Endodermal cell (in vitro differentiated cells): ENCODE measurements around the gene NFKBIA. TPM values are rescaled to one million over a fixed set of nuclear protein-coding genes. Genes with fewer than 3 reads are reported as not detected.

ENCODE experiments used
- DNase-seq: peaks from one replicate; pipeline ENCODE4 v3.0.0-alpha.2; 2017
- H3K27ac ChIP-seq: 2 replicates; pipeline ENCODE4 v1.5.1; 2013; ENCODE audit warnings: mild to moderate bottlenecking, low read depth, low read length, moderate library complexity
- H3K27me3 ChIP-seq: 2 replicates; pipeline ENCODE4 v1.6.1; 2013; ENCODE audit warnings: mild to moderate bottlenecking, low read length, moderate library complexity; ENCODE audit not compliant: insufficient read depth, control insufficient read depth, poor library complexity, severe bottlenecking
- H3K36me3 ChIP-seq: 2 replicates; pipeline ENCODE4 v1.7.0; 2013; ENCODE audit warnings: mild to moderate bottlenecking, low read length, moderate library complexity; ENCODE audit not compliant: control insufficient read depth, insufficient read depth
- H3K4me1 ChIP-seq: one replicate; pipeline ENCODE4 v1.7.0; 2013; ENCODE audit warnings: low read length; ENCODE audit not compliant: control insufficient read depth, insufficient read depth
- H3K4me3 ChIP-seq: 2 replicates; pipeline ENCODE4 v1.5.1; 2013; ENCODE audit warnings: mild to moderate bottlenecking, low read length, moderate library complexity
- H3K9ac ChIP-seq: 2 replicates; pipeline ENCODE4 v1.6.1; 2013; ENCODE audit warnings: mild to moderate bottlenecking, low read length, moderate library complexity; ENCODE audit not compliant: poor library complexity, severe bottlenecking; ENCODE audit errors: extremely low read depth
- H3K9me3 ChIP-seq: 2 replicates; pipeline ENCODE4 v1.6.1; 2013; ENCODE audit warnings: mild to moderate bottlenecking, low read length, moderate library complexity; ENCODE audit not compliant: control insufficient read depth
- H3K27ac Mint-ChIP-seq: 2 replicates; pipeline ENCODE4 v1.8.0; 2020; ENCODE audit warnings: mixed read lengths
- H3K27me3 Mint-ChIP-seq: 2 replicates; pipeline ENCODE4 v1.8.0; 2021; ENCODE audit warnings: mild to moderate bottlenecking, mixed read lengths; ENCODE audit not compliant: insufficient read depth
- H3K36me3 Mint-ChIP-seq: 2 replicates; pipeline ENCODE4 v1.8.0; 2020; ENCODE audit warnings: low read depth, mixed read lengths
- H3K4me1 Mint-ChIP-seq: 2 replicates; pipeline ENCODE4 v1.8.0; 2020; ENCODE audit warnings: mixed read lengths
- H3K4me3 Mint-ChIP-seq: 2 replicates; pipeline ENCODE4 v1.8.0; 2020; ENCODE audit warnings: mild to moderate bottlenecking, moderate library complexity, mixed read lengths
- H3K9me3 Mint-ChIP-seq: 2 replicates; pipeline ENCODE4 v1.8.0; 2020; ENCODE audit warnings: mild to moderate bottlenecking, mixed read lengths
- CTCF ChIP-seq: fragments of 200-600 bp; sonication (generic); conservative IDR thresholded peaks from 2 replicates; pipeline ENCODE4 v1.5.0; 2021; ENCODE audit warnings: antibody characterized with exemption, mild to moderate bottlenecking
- WGBS, 2 experiments: methylation state at CpG; one replicate each; pipeline versions ENCODE4 v1.1.5 to v1.1.7; 2013; ENCODE audit warnings: missing lambda C conversion rate in 2 of 2, mixed read lengths in 1 of 2; ENCODE audit not compliant: insufficient coverage in 1 of 2, insufficient read length in 1 of 2; 5-methylcytosine and 5-hydroxymethylcytosine counted together
- total RNA-seq, 2 donors: library from RNA; stranded (reverse); fragmentation: NEBNext Ultra II Directional in 1 of 2; extraction: Animal tissue kit (Norgen Biotek cat#: 25700) in 1 of 2; gene quantifications; 2 replicates in 1 of 2; 3 replicates in 1 of 2; pipeline ENCODE4 v1.2.1, GENCODE V29; 2021

Gene NFKBIA
- total RNA-seq, 2 donors from 2014 or later: 148 to 188 TPM

GRCh38 chr14:35388656-35389314 is 15.8 kb downstream of the NFKBIA start:
- H3K36me3 Mint-ChIP-seq: no peaks in the 10 kb centered on the region
- H3K27me3 Mint-ChIP-seq: no peaks in the 10 kb centered on the region
- DNase-seq: no peak
- WGBS, 2 experiments: 95% methylated on average over 9 to 12 of the region's 14 CpGs
- Histone ChIP-seq H3K4me3 (no peak overlapping the region), H3K27me3 (no peaks in the 10 kb centered on the region), H3K27ac (no peak overlapping the region), H3K9ac (no peak overlapping the region), H3K4me1 (peaks cover 6% of the 10 kb centered on the region), H3K9me3 (no peaks in the 10 kb centered on the region), H3K36me3 (no peaks in the 10 kb centered on the region)
- no peak overlapping the region for H3K4me3 Mint-ChIP-seq
- peaks cover 14% of the 10 kb centered on the region for H3K4me1 Mint-ChIP-seq
- H3K9me3 Mint-ChIP-seq: no peaks in the 10 kb centered on the region
- no peak overlapping the region for H3K27ac Mint-ChIP-seq
- TF ChIP-seq CTCF: no peak

DNA sequence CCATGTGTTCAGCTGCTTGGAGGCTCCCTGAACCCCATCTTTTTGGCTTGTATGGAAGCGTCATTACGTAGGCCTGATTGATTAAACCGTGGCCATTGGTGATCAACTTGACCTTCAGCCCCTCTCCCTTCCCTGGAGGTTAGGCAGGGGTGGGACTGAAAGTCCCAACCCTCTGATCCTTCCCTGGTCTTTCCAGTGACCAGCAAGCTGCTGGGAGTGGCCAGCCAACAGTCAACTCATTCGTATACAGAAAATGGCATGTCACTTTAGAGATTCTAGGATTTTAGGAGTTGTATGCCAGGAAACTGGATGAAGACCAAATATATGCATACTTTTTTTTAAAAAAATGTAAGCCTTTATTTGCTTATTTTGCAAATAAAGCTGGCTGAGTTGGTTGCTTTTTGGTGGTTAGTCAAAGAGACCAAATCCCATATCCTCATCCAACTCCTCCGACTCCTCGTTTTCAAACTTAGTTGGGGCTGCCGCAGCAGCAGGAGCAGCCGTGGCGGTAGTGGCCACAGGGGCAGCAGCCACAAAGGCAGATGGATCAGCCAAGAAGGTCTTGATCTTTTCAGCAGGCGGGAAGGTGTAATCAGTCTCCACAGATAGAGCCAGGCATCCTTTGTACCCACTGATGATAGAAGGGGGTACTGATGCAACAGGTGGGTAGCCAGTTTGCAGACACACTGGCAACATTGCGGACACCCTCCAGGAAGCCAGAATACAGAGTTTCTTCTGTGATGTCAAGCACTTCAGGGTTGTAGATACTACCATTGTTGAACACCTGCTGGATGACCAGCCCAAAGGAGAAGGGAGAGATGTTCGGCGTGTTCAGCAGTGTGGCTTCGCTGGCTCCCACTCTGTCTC is 16.6 kb downstream of the NFKBIA start:
- H3K36me3 Mint-ChIP-seq: no peaks in the 10 kb centered on the region
- WGBS, 2 experiments: 92 to 95% methylated on average over 8 to 14 of the region's 14 CpGs
- Histone ChIP-seq H3K36me3 (no peaks in the 10 kb centered on the region), H3K9ac (no peak overlapping the region), H3K4me3 (no peak overlapping the region), H3K9me3 (no peaks in the 10 kb centered on the region), H3K27me3 (no peaks in the 10 kb centered on the region), H3K4me1 (peaks cover 6% of the 10 kb centered on the region), H3K27ac (no peak overlapping the region)
- DNase-seq: peak; percentile 38
- H3K4me1 Mint-ChIP-seq: peaks cover 14% of the 10 kb centered on the region
- no peaks in the 10 kb centered on the region for H3K9me3 Mint-ChIP-seq
- no peak for TF ChIP-seq CTCF
- no peaks in the 10 kb centered on the region for H3K27me3 Mint-ChIP-seq
- no peak overlapping the region for H3K4me3 Mint-ChIP-seq
- no peak overlapping the region for H3K27ac Mint-ChIP-seq

- no peaks in the 10 kb centered on the region for H3K36me3 Mint-ChIP-seq
- 89 to 97% methylated on average over 7 of the region's 7 CpGs for WGBS, 2 experiments
- Histone ChIP-seq H3K27ac (no peak overlapping the region), H3K9ac (no peak overlapping the region), H3K27me3 (no peaks in the 10 kb centered on the region), H3K9me3 (no peaks in the 10 kb centered on the region), H3K4me1 (peaks cover 6% of the 10 kb centered on the region), H3K4me3 (no peak overlapping the region), H3K36me3 (no peaks in the 10 kb centered on the region)
- H3K9me3 Mint-ChIP-seq: no peaks in the 10 kb centered on the region
- no peaks in the 10 kb centered on the region for H3K27me3 Mint-ChIP-seq
- TF ChIP-seq CTCF: no peak
- H3K4me3 Mint-ChIP-seq: no peak overlapping the region
- DNase-seq: no peak
- peaks cover 14% of the 10 kb centered on the region for H3K4me1 Mint-ChIP-seq
- peak overlapping the region; percentile 22 for H3K27ac Mint-ChIP-seq
Measured at GRCh38 chr14:35387219-35387618, 17.3 kb downstream of the NFKBIA start.
